ENCODE measurements around the gene KLHL26.
A peak's percentile ranks its signal among the peaks of the same experiment; 100 is the strongest.

The KLHL26 gene

DNA sequence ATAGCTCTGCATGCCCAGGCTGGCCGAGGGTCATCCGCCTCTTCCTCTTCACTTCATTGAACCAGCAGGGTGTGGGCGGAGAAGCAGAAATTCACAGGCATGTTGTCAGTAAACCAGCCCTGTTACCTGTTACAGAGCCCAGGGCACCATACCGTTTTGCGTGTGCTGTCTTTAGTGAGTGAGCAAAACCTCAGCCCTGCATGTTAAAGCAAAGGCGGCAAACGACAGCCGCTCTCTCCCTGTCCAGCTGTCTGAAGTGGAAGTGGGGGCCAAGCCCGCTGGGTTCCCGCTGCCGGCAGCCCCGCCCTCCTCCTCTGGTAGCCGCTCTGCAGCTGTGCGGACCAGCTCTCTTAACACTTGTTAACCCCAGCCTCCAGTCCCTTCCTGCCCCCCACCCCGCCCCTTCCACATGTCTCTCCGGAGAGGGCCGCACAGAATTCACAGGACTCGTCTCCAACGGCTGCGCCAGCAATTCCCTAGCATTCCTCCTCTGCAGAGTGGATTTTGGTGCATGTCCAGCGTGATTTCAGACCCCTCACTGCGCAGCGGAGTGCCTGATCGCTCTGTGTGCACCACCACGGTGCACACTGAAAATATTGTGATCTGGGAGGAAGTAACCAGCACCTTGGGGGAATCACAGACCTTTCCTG, 12.7 kb downstream of the KLHL26 start:
- peak; percentile 79 for DNase-seq

GRCh38 chr19:18650021-18650390, 13.2 kb downstream of the KLHL26 start:
- no peak for DNase-seq

DNA sequence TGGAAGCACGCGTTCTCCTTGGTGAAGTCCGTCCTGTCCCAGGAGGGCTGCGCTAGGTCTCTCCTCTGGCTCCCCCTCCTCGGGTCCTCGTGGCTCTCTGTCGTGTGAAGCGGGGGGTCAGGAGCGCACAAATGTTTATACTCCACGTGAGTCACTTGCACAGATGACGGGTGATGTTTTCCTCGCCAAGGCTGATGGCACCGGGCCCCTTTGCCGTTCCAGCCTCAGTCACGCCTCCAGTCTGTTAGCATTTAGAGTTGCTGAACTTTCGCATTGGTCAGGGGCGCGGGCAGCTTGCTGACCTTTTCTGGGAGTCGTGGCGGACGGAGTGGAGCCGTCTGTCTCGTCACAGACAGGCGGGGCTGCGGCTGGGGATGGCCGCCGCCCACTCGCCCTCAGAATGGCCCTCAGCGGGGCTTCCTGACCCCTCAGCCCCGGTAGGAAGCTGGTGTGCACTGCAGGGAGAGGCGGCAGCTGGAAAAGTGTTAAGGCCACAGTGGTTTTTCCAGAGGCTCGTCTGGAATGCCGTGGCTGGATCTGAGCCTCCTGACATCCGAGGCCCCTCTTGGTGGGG, 13.7 kb downstream of the KLHL26 start:
- DNase-seq = no peak

GRCh38 chr19:18651300-18651699, 14.5 kb downstream of the KLHL26 start:
- no peak for DNase-seq

- DNase-seq = no peak
Measured at GRCh38 chr19:18651733-18652132, 14.9 kb downstream of the KLHL26 start.

DNA sequence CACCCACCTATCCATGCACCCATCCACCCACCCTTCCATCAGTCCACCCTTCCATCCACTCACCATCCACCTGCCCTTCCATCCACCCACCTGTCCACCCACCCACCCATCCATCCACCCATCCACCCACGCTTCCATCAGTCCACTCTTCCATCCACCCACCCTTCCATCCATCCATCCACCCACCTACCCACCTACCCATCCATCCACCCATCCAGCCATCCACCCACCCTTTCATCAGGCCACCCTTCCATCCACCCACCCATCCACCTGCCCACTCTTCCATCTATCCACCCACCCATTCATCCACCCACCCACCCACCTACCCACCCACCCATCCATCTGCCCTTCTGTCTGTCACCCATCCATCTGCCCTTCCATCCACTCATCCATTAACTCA, 17.0 kb downstream of the KLHL26 start:
- DNase-seq = no peak

- no peak for DNase-seq
Measured at GRCh38 chr19:18654469-18654868, 17.6 kb downstream of the KLHL26 start.

DNA sequence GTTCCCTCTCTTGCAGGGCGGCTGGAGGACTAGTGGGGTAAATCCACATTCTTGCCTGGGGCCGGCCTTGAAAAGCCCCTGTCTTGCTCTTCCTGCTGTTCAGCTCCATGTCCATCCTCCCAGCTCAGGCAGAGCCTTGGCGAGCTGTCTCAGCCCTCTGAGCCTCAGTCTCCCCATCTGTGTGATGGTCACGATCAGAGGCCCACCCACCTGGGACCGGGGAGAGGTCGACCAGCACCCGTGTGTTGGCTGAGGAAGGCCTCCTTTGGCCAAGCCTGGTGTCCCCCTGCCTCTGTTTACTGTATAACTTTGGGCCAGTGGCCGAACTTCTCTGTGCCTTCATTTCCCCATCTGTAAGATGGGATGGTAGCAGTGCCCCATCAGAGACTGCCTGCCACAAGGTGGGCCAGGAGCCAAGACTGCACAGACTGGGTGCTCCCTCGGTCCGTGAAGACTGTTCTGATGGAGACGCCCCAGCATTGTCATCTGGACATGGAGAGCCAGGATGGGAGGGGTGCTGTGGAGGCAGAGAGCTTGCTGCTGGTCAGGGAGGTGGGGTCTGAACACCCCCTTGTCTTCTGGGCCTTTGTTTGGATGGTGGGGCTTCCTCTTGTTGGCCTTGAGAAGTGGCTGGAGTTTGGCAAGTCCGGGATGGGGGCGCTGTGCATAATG, 18.5 kb downstream of the KLHL26 start:
- no peak for DNase-seq

- DNase-seq = no peak
Measured at GRCh38 chr19:18656337-18657086, 19.7 kb downstream of the KLHL26 start.

DNA sequence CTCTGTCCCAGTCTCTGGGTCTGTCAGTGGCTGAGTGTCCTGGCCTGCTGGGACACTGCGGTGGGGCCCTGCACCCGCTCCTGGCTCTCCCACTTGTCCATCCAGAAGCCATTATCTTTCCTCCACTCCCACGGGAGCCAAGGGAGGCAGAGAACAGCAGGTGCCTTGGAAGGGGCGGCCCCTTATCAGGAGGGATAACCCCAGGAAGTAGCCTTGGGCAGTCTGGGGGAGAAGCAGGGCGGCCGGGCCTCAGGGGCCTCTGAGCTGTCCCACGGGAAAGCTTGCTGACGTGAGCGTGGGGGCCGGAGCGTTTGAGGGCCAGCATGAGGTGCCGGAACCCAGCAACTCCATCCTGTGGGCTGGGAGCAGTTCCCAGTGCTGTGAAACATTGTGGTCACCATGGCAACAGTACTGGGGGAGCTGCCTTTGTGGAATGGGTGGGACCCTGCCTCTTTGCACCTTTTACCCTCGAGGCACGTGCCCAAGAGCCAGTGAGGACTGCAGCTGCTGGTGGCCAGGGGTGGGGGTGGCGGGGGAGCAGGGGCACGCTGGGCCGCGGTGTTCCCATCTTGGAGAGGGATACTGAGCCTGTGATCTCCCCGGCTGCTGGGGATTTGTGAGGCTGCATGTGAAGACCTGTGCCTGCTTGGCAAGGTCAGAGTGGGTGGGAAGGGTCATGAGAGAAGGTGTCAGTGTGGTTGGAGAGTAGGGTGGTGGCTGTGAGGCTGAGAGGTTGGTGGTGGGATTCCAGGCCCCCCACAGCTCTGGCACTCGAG, 20.9 kb downstream of the KLHL26 start:
- DNase-seq = no peak

- DNase-seq = no peak
Measured at GRCh38 chr19:18658366-18658855, 21.6 kb downstream of the KLHL26 start.

- no peak for DNase-seq
Measured at GRCh38 chr19:18659281-18660050, 22.6 kb downstream of the KLHL26 start.

- no peak for DNase-seq
Measured at GRCh38 chr19:18660051-18660910, 23.5 kb downstream of the KLHL26 start.

GRCh38 chr19:18660939-18661670, 24.3 kb downstream of the KLHL26 start:
- DNase-seq = no peak

DNA sequence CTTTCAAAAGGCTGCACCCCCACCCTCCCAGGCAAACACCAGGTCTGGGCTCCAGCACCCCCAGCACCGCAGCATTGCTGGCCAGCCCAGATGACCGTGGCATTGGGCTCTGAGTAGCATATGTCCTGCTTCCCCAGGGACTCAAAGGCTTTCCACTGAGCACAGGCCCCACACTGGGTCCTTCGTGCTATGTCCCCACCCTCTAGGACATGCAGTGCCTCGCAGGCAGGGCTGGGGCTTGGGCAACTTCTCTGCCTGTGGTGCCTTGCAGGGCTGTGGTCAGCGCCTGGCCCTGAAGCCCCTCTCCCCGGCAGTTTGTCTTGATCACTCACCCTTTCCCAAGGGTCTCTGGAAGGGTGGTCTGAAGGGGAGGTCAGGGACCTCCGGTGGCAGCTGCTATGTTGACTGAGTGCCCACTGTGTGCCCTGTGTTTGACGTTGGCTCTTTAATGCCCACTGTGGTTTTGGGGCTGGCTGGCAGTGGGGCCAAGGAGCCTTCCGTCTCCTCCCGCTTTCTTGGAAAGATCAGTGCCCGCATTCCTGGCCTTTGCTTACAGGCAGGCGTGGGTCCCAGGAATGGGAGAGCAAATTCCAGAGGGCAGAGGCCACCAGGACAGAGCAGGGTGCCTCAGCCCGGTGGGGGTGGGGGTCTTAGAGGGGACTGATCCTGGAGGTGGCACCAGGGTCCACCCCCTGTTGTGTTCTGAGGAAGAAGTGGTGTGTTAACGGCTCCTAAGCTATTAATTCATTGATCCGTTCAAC, 26.3 kb downstream of the KLHL26 start:
- DNase-seq = no peak

- peak; percentile 9 for DNase-seq
Measured at GRCh38 chr19:18663940-18664530, 27.2 kb downstream of the KLHL26 start.

DNA sequence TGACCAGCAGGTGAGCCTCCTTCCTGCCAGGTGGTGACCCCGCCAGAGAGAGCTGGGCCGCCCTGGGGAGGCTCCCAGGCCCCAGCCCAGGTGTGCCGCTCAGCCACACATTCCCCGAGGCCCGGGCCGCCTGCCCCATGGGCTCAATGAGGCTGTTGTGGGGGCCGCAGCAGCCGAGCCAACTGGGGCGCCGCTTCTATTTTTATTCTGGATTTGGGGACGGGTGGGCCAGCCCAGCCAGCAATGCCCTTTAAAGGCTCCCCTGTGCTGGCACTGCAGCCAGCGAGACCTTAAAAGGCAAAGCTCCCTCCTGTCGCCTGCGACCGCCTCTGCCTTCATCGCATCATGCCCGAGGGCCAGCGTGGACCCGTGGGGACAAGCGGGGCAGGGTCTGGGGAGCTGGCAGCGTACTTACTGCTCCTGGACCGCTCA, 29.0 kb downstream of the KLHL26 start:
- DNase-seq = no peak

DNA sequence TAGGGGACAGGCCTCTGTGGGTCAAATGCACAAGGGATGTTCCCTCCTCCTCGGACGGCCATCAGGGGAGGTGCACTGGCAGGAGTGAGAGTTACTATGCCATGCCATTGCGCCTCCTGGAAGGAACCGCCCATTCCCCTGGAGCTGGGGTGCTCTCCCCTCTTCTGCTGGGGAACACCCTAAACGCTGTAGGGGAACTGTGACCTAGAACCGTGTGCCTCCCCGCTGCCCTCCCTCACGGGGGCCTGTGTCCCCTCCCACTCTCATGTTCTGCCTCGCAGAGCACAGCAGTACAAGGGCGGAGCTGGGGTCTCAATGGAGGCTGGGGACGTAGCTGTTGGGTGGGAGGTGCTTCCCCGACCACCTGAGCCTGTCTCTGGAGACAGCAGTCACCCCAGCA, 29.5 kb downstream of the KLHL26 start:
- DNase-seq = no peak

GRCh38 chr19:18666784-18667183, 30.0 kb downstream of the KLHL26 start:
- DNase-seq = no peak
